ENCODE results near the gene LEFTY2. TPM values are rescaled to one million over a fixed set of nuclear protein-coding genes. Genes with fewer than 3 reads are reported as not detected.

The LEFTY2 gene
- total and polyA plus RNA-seq, 9 of the 15 experiments (the other 6 are each of a cell fraction or from before 2014, with no cell fraction given): 0.04 to 0.14 TPM; not detected in 7

GRCh38 chr1:225923692-225924555 is 17.1 kb downstream of the LEFTY2 start, which contains the start of gene PYCR2 (continued):
- TF ChIP-seq NR0B1 (IDR thresholded peaks at IDR 0.05; ENCODE audit: partially characterized antibody) (no peak), ZNF280A (IDR thresholded peaks at IDR 0.05; ENCODE audit: low read depth, partially characterized antibody) (no peak), ZNF512 (tag; IDR thresholded peaks at IDR 0.05) (no peak), ASH1L (IDR thresholded peaks at IDR 0.05; ENCODE audit: borderline replicate concordance, low read depth, partially characterized antibody) (peak; percentile 90), BRF2 (IDR thresholded peaks at IDR 0.05; ENCODE audit: borderline replicate concordance, insufficient read depth, insufficient read length) (no peak), ARID3A (IDR thresholded peaks at IDR 0.05; ENCODE audit: borderline replicate concordance, low read depth, low read length) (no peak), BRF1 (IDR thresholded peaks at IDR 0.05; ENCODE audit: borderline replicate concordance, extremely low read depth, insufficient read length) (no peak), PKNOX1 (IDR thresholded peaks at IDR 0.05) (0 out of 2 replicates have a peak, but pooled peaks have one; percentile 16), ZNF518B (CRISPR knock-in tag; IDR thresholded peaks at IDR 0.05) (no peak), MYNN (IDR thresholded peaks at IDR 0.05) (no peak), MYNN (CRISPR knock-in tag; IDR thresholded peaks at IDR 0.05) (no peak)
